A549 (cell line): ENCODE measurements around the gene NR2C2.

Experiments used
- BHLHE40 ChIP-seq: IDR thresholded peaks from 2 replicates; pipeline ENCODE4 v1.6.1; 2012; ENCODE audit warnings: low read depth, low read length, inconsistent platforms
- CBX2 ChIP-seq: fragments of 200-600 bp; sonication (generic); IDR thresholded peaks from 2 replicates; pipeline ENCODE4 v1.6.1; 2016; ENCODE audit warnings: low read depth, mild to moderate bottlenecking, borderline replicate concordance
- CTCF ChIP-seq: fragments of >200 bp; sonication (Bioruptor Twin); formaldehyde crosslinking; IDR thresholded peaks from 3 replicates; pipeline ENCODE4 v1.5.1; 2016
- EP300 ChIP-seq, 2 experiments: fragments of >200 bp; sonication (Bioruptor Twin); formaldehyde crosslinking; IDR thresholded peaks; 2 replicates in 1 of 2; 3 replicates in 1 of 2; pipeline ENCODE4 v1.6.1; 2016 to 2017
- HDAC2 ChIP-seq: fragments of 200-600 bp; sonication (generic); IDR thresholded peaks from 2 replicates; pipeline ENCODE4 v1.6.1; 2016
- HMGXB4 ChIP-seq: fragments of 250-450 bp; sonication (Bioruptor Pico); IDR thresholded peaks from 2 replicates; pipeline ENCODE4 v1.5.0; 2021; ENCODE audit warnings: mild to moderate bottlenecking, moderate library complexity, borderline replicate concordance
- POLR2A ChIP-seq: IDR thresholded peaks from 2 replicates; pipeline ENCODE4 v1.6.1; 2012; ENCODE audit warnings: mild to moderate bottlenecking, low read length
- RAD21 ChIP-seq, 2 experiments: fragments of >200 bp in 1 of 2; sonication (Bioruptor Twin) in 1 of 2; formaldehyde crosslinking in 1 of 2; IDR thresholded peaks in 1 of 2; conservative IDR thresholded peaks in 1 of 2; 2 replicates in 1 of 2; 3 replicates in 1 of 2; pipeline ENCODE4 v1.6.1; 2012 to 2018; ENCODE audit warnings: inconsistent platforms in 1 of 2
- ZNF302 ChIP-seq: fragments of 250-450 bp; sonication (Bioruptor Pico); IDR thresholded peaks from 2 replicates; pipeline ENCODE4 v1.9.0; 2021; ENCODE audit warnings: inconsistent platforms, mild to moderate bottlenecking, moderate library complexity
- ZSCAN20 ChIP-seq: fragments of 250-450 bp; sonication (Bioruptor Pico); IDR thresholded peaks from 2 replicates; pipeline ENCODE4 v1.8.0; 2022; ENCODE audit warnings: mild to moderate bottlenecking, moderate library complexity

- no peak for TF ChIP-seq POLR2A
- TF ChIP-seq RAD21 (conservative IDR thresholded peaks at IDR 0.05 in 1 of 2, IDR thresholded peaks at IDR 0.05 in 1 of 2): no peak
- no peak for TF ChIP-seq HDAC2
- TF ChIP-seq CTCF: no peak
- TF ChIP-seq ZNF302 (CRISPR knock-in tag): no peak
- no peak for TF ChIP-seq ZSCAN20
- TF ChIP-seq CBX2: no peak
- no peak for TF ChIP-seq HMGXB4 (CRISPR knock-in tag)
- no peak for TF ChIP-seq EP300 (IDR thresholded peaks at IDR 0.05)
- TF ChIP-seq BHLHE40: no peak
These were observed 90.9 kb downstream of the NR2C2 start for GRCh38 chr3:15038306-15038705.
